GM12873 (cell line): ENCODE data around the gene FASN.

Source experiments
- TF ChIP-seq, protein P1 (sequence below): IDR thresholded peaks from 2 replicates; pipeline ENCODE4 v1.5.1; 2012; ENCODE audit warnings: low read depth, mild to moderate bottlenecking, moderate library complexity, low read length, control low read depth; ENCODE audit not compliant: insufficient read depth; ENCODE audit errors: missing control alignments

FASN gene

DNA sequence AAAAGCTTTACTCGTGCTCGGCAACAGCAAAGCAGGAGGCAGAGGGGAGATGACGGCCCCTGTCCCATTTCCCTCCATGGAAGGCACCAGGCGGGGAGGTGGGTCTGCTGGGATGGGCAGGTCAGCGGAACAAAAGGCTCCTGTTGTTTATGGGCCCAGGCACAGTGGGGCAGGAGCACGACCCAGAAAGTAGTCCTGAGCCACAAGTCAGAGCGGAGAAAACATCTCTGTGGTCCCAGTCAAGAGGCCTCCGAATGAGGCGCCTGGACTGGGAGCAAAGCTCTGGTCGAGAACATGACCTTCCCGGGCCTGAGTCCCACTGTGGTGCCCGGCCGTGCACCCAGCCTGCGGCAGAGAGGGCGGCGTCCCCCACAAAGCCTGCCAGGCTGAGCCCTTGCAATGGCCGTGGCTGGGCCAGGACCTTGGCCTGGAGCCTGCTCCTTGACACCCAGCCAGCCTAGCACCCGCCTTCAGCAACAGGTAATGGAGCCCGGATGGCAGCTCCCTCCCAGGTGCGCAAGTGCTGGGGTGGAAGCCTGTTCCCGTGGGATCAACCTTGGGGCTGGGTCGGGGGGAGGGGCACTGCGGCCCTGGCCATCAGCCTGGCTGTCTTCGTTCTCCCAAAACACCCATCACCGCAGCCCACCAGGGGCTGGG lies 50.0 kb downstream of the FASN start:
- TF ChIP-seq, protein P1, sequence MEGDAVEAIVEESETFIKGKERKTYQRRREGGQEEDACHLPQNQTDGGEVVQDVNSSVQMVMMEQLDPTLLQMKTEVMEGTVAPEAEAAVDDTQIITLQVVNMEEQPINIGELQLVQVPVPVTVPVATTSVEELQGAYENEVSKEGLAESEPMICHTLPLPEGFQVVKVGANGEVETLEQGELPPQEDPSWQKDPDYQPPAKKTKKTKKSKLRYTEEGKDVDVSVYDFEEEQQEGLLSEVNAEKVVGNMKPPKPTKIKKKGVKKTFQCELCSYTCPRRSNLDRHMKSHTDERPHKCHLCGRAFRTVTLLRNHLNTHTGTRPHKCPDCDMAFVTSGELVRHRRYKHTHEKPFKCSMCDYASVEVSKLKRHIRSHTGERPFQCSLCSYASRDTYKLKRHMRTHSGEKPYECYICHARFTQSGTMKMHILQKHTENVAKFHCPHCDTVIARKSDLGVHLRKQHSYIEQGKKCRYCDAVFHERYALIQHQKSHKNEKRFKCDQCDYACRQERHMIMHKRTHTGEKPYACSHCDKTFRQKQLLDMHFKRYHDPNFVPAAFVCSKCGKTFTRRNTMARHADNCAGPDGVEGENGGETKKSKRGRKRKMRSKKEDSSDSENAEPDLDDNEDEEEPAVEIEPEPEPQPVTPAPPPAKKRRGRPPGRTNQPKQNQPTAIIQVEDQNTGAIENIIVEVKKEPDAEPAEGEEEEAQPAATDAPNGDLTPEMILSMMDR: no peak

DNA sequence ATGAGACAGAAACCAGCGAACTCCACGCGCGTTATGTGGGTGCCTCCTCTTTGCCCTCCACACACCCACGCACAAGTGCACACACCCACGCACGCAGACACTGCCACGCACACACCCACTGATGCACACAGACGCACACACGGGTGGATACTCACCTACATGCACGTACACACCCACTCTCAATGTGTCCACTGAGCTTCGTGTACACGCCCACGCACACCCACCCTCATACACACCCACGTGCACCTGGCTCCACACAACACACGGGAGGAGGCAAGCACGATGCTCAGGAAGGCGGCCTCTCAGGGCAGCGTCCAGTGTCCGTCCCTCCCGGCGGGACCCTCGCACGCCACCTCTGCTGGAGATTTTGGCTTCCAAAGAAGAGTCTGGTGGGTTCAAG lies 50.7 kb downstream of the FASN start:
- TF ChIP-seq, protein P1: no peak

DNA sequence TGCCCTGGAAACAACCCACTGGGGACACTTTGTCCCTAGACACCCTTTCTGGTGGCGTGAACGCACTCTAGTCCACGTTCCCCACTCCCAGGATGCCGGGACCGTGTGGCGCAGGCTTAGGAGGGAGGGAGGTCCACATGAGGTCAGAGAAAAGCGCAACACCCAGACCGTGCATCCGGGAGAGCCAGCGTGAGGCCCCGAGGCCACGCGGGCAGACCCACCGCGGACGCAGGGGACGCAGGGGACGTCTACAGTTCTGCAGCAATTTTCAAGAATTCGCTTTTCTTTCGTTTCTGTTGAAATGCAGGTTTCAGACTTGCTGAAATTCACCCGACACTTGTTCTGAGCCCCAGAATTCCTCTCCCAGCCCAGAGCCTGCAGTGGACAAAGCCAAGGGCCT lies 51.1 kb downstream of the FASN start:
- TF ChIP-seq, protein P1: no peak

DNA sequence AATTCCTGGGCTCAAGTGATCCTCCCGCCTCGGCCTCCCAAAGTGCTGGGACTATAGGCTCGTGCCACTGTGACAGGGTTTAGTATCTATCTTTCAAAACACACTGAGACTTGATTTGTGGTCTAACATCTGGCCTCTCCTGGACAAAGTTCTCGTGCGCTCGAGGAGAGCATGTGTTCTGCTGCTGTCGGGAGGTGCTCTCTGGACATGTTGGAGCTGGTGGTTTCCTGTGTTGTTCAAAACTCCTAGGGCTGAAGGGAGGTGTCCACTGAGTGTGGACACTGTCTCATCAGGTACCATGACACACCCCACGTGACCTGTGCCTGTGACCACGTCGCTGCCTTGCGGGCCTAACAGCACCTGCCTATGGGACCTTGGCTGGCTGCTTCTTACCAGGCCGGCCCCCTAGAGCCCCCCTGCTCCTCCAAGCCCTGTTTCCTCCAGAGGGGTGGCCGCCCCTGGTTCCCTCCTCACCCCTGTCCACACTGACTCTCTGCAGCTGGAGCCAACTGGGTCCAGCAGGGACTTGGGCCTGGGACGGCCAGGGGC lies 52.0 kb downstream of the FASN start:
- TF ChIP-seq, protein P1: no peak

DNA sequence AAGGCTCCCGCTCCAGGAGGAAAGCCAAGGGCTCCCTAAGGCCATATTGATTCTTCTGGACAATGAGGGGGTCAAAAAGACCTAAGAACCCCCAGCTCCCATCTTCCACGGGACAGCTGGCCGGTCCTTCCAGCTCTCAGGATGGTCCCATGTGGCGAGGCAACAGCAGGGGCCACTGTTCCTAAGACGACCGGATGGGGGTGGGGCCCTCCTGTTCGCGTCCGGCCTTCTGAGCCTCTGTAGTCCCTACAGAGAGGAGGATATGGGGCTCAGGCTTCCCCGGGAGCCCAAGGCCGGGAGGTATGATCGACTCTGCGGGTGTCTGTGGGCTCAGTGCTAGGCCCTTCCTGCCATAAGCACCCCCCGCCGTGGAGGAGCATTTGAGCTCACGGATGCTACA lies 54.5 kb downstream of the FASN start:
- TF ChIP-seq, protein P1: no peak

DNA sequence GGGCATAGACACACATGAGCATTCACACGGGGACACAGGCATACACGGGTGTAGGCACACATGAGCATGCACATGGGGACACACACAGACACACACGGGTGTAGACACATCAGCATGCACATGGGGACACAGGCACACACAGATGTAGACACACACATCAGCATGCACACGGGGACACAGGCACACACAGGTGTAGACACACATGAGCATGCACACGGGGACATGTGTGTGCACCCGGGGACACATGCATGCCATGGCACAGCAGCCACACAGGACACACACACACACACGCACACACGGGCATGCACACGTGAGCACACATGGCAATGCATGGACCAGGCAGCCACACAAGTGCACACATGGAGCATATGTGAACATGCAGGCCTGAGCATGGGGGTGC lies 55.4 kb downstream of the FASN start:
- TF ChIP-seq, protein P1: no peak

DNA sequence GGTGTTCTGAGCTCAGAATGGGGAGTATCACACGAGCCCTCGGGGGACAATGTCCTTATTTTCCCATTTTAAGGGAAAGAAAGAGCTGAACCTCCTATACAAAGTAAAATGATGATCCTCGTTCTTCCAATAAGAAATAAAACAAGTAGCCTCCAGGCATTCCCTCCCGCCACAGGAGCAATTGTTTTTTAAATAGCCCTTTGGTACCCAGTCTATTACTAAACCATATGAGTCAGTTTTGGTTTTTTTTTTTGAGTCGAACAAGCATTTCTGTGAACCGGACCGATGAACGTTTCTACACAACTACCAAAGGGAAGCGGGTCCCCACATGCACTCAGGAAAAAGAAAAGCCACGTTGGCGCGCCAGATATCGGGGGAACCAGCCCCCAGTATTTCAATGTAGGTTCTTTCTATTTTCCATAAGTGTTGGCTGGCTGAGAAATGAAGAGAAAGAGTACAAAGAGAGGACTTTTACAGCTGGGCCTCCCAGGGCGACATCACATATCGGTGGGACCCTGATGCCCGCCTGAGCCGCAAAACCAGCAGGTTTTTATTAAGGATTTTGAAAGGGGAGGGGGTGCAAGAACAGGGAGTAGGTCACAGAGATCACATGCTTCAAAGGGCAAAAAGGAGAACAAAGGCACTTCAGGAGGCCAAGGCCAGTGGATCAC lies 56.8 kb downstream of the FASN start:
- TF ChIP-seq, protein P1: no peak
